NCI-H69 (cell line): ENCODE data around the gene ELOVL5.
A peak's percentile ranks its signal among the peaks of the same experiment; 100 is the strongest.
"Not testable (repeated sequence)": the region's sequence is repeated elsewhere in the genome, so short reads cannot be mapped to it uniquely, and the experiment has no call there.

ENCODE experiments used
- DNase-seq: peaks from one replicate; lab custom pipeline; 2025; lab: John Stamatoyannopoulos, UW

The ELOVL5 gene

DNA sequence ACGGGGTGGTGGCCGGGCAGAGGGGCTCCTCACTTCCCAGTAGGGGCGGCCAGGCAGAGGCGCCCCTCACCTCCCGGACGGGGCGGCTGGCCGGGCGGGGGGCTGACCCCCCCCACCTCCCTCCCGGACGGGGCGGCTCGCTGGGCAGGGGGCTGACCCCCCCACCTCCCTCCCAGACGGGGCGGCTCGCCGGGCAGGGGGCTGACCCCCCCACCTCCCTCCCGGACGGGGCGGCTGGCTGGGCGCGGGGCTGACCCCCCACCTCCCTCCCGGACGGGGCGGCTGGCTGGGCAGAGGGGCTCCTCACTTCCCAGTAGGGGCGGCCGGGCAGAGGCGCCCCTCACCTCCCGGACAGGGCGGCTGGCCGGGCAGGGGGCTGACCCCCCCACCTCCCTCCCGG is 43.8 kb downstream of the ELOVL5 start:
- not testable (repeated sequence) for DNase-seq

DNA sequence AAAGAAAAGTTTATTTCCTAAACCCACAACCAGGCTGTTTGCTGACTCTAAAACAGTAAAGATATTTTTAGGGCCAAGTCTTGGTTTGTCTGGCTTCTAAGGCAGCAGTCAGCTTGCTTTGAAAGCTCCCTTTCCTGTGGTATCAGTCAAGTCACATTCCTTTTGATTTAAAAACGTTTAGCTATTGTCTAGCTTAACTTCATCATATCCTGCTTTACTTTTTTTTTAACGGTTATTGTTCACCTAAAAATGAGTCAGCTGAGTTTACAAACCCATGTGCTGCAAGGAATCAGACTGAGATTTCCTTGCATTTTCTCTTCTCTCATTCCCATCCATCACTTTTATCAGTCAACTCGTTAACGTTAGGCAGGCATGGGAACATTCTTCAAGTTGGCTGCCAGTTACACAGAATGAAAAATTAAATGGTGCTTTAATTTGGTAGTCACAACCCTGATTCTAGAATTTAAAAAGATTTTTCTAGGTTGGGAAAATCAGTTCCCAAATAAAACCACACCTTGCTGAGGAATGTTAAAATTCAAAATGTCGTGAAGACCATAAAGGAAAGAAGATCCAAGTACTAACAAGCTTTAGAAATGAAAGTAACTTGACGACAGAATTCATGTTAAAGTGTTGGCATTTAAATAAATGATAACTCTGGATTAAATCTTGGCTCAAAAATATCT is 45.9 kb downstream of the ELOVL5 start:
- peak; percentile 24 for DNase-seq

DNA sequence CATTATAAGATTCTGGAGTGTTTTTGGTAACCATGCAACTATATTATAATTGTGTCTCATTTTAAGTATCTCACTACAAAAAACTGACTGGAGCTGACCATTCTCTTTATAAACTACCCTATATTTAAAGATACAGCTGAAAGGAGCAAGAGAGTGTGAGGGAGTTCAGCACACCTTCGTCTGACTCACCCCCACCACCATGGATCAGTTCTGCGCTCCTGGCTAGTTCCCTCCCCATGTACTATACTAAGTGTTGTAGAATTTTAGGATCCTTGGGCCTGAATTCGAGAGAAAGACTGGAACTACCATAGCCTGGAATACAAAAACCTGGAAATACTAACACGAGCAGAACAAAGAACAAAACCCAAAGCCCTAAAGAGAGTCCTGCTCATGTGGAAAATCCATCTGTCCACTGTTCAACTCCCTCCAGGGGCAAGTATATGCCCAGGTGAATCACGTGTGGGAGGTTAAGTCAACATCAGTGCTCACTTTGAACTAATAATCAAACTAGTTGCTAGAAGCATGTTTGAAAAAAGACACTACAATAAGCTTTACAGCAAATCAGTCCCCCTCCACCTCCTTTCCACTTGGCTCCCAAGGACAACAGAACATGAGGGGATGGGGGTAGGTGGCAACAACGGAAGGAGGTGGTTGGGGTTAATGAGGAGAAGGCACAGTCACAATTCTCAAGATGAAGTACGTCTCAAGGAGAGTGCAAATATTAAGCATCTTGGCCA is 46.8 kb downstream of the ELOVL5 start:
- DNase-seq = peak; percentile 71

DNA sequence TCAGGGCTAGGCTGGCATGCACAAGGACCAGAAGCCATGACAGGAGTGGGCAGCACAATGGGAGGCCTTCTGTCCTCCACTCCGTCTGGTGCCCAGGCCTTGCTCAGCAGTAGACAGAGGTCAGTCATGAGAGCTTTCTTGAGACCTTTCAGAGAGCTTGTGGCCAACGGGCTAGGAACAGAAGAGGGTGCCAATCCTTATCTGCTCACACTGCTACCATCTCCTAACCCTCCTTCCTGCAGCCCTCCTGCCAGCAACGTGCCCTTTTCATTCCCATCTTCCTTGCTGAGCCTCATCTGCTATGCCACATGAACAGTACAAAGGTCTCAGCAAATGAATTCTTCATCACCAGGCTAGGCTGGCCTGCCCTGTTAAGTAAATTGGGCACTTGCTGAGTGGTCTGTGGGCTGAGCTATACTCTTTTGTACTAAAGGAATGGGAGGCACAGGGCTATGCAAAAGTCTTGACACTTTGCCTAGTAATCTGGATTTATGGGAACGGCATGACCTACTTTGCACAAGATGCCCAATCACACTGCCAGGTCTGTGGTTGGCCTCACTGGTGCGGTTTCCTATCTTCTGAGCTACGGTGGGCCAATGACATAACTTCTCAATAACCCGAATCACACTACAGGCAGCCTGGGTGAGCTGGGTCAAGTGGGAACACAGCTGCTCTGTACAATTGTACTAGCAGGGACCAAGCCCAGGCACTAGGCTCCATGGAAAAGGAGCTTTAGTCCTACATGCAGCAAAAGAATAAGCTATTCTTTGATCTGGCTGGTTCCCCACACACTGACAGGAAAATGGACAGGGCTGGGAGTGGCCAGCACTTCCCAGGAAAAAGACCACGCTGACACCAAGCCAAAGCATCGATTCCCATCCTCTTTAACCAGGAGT is 47.8 kb downstream of the ELOVL5 start:
- DNase-seq = peak; percentile 15

DNA sequence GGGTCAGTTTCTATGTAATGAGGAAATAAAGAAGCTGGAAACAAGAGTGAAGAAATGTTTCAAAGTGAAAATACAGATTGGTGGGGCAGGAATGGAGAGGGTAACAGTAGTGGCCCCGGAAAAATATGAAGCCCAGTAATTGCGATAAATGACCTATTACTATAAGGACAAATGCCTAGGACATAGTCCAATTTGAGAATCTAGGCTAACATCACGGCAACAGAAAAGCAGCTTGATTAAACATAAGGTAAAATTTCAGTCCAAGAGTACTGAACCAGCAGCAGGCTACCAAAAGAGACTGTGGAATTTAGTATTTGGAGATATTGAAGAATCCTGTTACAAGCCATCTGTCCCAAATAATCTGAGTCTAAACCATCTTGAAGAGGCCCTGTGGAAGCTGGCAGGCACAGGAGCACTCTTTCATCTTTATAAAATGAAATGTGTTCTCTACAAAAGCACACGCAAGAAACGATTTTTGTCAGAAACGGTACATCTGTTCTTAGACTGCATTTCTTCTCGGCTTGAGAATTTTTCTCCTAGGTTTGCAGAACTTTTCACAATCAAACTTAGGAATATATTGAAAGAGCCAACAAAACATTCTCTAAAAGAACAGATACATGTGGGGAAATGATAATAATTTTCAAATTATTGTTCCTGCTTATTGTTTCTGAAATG is 49.3 kb downstream of the ELOVL5 start:
- peak; percentile 13 for DNase-seq

DNA sequence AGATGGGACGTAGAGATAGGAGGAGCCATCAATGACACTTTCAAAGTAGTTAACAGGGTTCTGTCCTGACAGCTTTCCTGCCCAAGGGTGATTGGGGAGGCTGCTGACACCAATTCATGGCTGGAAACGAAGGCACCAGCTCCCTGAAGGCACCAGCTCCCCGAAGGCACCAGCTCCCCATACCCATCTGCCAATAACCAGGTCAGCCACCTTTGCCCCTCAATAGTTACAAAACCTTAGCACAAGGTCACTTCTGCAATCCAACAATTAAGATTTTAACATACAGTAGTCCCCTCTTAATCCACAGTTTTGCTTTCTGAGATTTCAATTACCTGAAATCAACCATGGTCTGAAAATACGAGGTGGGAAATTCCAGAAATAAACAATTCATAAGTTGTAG is 51.7 kb downstream of the ELOVL5 start:
- no peak for DNase-seq

DNA sequence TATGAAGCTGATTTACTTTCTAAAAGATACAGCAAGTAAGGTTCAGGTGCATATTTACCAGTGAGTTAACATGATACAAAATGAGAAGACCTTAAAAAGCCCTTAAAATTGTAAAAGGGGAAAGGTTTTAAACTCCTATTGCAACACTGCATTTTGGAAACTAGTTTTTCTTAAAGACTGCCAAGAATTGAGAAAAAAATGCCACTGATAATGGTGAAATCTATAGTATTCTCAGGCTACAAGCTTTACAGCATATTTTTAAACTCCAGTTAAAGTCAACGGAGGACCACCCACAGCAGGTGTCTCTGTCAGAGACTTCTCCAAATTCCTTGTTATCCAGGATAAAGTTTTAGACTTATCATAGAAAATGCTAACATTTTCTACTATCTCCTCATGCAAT is 53.6 kb downstream of the ELOVL5 start:
- no peak for DNase-seq

DNA sequence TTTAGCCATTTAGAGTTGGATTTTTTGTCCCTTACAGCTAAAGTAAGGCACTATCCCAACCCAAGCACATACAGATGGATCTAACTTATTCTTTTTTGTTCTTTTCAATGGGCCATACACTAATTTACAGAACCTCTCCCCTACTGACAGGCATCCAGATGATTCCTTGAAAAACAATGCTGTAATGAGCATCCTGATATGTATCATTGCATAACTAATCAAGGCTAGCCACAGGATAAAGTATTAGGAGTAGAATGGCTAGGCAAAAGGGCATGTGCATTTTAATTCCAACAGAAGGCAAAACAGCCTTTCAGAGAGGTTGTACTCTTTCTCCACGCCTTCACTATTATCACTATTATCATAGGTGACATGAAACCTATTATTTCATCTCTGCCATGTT is 54.1 kb downstream of the ELOVL5 start:
- DNase-seq = no peak

DNA sequence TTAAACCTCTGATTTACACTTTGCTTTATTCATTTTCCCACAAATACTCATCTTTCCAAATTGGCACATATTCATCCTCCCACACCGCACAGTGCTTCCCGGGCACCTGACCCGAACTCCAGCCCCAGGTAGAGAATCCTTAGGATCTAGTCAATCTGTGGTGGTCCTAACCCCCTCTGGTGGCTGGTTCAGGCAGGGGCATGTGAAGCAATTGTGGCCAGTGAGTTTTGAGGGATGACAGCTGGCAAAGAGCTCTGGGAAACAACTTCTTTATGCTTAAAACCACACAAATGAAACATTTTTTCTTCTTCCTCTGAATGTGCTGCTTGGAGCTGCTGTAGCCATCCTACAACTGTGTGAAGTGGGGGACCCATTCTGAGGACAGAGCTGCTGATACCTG is 54.7 kb downstream of the ELOVL5 start:
- peak; percentile 49 for DNase-seq

DNA sequence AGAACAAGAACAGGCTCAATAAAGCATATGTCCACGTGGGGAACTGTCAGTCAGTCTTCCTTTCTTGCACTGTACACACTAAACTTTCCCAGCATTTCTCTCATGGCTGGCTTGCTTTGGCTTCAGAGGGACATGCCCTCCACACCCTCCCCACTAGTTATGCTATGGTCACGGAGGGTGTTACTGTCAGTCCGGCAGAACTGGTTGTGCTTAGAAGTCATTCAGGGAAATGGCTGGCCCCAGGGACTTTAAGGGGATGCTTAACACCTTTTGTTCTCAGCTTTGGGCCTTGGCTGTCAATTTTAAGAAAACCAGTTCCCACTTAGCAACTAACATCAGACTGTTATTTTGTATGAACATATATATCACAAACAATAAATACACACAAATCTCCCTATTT is 55.1 kb downstream of the ELOVL5 start:
- DNase-seq = no peak

DNA sequence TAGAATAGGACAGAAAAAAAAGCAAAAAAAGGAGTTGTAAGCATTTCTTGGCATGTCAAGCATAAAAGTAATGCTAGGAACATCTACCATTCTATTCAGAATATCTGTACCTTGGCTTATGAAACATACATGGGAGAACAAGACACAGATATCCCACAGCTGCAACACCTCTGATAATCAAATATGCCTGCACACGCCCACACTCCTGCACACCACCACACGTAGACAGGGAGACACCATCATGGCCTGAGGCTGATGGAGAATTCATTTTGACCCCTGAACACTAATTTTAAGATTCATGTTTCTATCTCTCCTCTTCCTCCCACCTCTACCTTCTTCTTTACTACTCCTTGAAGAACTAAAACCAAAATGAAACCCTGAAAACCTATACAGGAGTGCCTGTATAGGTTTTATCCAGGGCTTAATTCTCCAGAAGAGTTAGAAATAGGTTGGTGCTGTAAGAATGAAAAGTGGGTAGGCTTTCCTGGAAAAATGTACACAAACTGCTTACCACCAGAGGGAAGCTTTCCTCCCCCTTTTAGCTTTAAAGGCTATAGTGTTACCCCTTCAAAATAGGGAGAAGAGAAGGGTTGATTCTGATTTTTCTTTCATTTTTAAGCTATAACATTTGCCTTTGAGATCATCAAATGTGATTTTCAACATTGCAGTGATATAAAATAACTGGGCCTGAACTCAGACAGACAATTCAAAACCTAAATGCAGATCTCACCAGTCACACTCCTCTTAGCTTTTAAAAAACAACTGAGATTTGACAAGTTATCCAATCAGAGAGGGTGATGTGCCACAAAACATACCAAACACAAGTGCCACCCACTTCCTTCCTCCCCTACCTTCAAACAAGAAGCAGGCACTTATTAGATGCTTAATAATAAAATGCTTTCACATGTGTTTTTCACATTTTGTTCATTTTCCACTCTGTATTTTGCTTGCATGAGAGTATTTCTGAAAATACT is 57.9 kb downstream of the ELOVL5 start:
- no peak for DNase-seq

DNA sequence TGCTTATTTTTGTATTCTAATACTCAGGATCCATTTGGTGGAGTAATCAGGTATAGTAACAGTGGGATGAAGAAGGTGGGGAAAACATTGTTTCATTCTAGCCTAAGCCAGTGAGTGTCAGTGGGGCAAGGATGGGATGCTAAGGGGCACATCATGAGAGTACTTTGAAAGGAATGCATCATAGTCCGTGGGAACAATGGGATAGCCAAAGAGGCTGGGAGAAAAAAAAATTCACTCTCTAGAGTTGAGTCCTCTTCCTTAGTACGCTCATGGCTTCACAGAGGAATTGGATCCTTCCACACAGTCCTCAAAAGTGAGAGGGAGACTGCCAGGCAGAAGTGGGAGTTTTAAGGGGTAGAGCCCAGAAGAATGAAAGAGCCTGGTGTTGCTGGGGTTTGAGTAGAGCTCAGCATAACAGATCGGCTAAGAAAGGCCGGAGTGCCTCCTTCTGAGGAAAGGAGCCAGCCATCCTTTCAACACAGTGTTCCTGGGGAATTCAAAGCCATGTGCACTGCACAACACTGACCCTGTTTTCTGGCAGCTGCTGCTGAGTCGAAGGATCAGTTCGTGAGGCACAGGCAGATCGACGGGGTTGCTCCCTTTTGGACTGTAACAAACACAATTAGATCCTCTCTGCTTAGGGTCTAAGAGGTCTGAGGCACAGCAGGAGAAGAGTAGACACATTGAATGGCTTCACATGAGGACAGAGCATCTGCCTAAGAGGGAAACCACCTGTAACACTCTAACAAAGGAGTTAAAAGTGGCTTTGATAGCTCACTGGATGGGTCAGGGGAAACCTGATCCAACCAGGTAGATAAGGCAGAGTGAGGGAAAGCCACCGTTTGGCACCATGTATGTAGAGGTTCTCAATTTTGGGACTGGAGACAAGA is 61.2 kb downstream of the ELOVL5 start:
- DNase-seq = peak; percentile 68

DNA sequence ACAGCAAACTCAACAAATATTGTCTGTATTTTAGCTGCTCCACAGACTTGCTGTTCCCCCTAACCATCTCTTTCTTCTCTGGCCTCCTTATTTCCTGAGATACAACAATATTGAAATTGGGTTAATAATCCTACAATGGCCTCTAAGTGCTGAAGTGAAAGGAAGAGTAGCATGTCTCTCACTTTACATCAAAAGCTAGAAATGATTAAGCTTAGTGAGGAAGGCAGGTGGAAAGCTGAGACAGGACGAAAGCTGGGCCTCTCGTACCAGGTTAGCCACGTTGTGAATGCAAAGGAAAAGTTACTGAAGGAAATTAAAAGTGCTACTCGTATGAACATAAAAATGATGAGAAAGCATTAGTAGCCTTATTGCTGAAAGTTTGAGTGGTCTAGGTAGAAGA is 63.8 kb downstream of the ELOVL5 start:
- DNase-seq = no peak

DNA sequence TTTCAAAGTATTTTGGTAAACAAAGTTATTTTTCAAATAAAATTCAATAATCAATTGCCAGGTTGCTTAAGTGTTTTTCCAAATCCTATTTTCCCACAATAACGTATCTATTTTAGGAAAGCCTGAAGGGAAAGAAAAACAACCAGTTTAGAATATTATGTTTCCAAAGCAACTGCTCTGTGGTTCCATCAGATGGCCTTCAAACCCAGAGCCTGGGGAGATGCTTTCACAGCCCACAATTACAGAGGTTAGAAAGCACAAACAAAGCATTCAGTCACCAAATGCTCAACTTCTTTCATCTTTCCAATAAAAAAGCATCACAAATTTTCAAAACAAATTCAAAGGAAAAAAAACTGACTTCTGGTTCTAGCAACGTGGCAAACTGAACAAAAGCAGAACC is 66.0 kb downstream of the ELOVL5 start:
- peak; percentile 20 for DNase-seq

DNA sequence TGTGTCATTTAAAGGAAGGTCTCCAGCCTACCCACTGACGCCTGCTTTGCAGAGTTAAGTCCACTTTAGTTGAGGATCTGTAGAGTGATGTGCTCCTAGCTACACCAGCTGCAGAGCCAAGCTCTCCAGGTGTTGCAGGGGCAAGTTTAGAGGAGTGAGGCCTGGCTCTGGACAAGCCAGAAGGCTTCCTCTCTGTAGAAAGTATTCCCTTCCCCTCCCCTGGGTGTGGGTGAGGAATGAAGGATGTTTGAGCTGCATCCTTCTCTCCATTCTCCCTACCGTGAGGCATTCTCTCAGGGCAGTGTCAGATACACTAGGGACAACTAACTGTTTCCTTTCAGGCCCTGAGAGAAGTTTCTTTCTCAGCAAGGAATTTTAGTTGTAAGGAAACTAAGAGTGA is 66.5 kb downstream of the ELOVL5 start:
- peak; percentile 42 for DNase-seq

DNA sequence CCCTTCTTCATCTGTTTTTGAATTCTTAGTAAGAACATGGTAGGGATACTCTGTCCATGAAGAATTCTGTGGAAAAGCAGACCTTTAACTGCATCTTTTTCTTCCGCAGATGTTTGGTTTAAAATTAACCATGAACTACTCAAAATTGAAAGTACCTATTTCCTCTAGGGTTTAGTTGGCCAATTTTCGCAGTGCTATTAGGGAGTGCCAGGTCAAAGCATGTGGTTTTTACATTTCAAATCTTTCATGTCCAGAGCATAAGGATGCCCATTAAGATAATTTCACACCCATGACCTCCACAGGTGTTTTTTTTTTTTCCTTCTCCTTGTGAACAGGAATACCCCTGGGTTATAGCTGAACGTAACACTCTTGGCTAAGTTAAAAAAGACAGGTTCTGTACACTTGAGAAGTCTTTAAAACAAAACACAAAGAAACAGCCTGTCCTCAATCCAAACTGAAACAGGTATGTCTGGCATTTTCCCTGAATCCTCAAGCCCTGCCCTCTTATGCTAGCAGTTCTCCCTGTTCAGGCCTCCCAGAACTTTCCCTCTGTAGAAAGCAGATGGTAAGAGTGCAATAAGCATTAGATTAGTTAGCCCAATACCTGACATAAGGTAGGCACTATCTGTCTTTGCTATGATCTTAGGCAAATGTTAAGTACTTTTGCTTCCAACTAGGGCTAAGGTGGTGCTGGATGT is 67.1 kb downstream of the ELOVL5 start:
- peak; percentile 33 for DNase-seq

DNA sequence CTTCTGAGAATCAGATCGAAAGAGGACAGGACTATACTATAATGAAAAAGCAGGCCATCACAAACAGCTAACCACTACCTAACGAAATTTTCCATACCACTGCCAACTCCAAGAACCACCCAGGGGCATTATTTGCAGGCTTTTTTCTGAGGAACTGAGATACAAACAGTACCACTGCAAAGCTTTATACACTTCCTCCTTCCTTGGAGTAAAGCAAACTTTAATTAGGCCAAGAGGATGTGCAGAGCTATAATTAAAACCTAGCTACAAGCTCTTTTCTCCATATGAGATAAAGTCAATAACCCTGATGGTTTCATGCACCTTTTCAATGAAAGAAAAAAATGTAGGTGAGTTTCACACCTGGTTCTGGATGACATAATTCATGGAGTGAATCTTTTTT is 68.5 kb downstream of the ELOVL5 start:
- peak; percentile 97 for DNase-seq

DNA sequence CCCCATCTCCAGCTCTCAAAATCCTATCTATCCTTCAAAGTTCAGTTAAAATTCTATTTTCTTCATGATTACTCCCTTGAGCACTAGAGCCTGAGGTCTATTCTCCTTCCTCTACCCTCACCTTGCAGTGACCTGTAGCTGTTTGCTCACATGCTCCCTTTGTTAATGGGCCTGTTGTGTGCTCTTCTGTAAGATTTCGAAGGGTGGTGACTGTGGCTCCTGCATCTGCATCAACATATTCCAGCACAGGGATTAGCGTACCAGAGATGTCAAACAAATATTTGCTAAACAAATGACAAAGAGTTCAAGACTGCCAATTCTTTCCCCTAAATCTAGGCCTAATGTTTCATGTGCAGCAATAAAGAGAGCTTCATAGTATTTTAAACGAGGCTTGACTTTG is 69.5 kb downstream of the ELOVL5 start:
- DNase-seq = peak; percentile 87

DNA sequence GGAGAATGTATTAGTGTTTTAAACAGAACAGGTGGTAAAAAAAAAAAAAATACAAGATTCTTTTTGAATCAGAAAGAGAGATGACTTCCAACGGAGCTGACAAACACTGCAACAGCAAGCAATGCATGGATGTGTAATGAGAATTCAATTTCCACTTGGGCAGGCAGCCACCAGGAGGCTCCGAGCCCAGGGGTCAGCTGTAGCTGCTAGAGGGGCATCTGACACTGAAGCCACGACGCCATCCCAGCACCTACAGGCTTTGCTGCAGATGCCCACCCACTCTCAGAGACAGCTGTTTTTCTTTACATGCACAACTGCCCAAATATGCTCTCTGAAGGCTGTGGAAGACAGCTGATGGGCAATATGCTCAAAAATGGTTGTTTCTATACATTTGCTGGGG is 75.4 kb downstream of the ELOVL5 start:
- peak; percentile 6 for DNase-seq
